DMS 273 treated with DMSO at 0.1 percent for 48 hours (cell line): Measurements from ENCODE around the gene MIER1.

Source experiments
- DNase-seq: peaks from one replicate; lab custom pipeline; 2025; lab: John Stamatoyannopoulos, UW

The MIER1 gene

GRCh38 chr1:66999640-67000400 is 75.0 kb downstream of the MIER1 start:
- DNase-seq: no peak

- DNase-seq: no peak
Observed at GRCh38 chr1:67001682-67002425, 77.1 kb downstream of the MIER1 start.

- DNase-seq: no peak
Observed at GRCh38 chr1:67004176-67004575, 79.4 kb downstream of the MIER1 start.

GRCh38 chr1:67005068-67005467 is 80.3 kb downstream of the MIER1 start:
- no peak for DNase-seq

GRCh38 chr1:67009792-67010191 is 85.0 kb downstream of the MIER1 start:
- DNase-seq: no peak

- DNase-seq: no peak
Observed at GRCh38 chr1:67013573-67013972, 88.8 kb downstream of the MIER1 start.

- no peak for DNase-seq
Observed at GRCh38 chr1:67018574-67018973, 93.8 kb downstream of the MIER1 start.

- DNase-seq: no peak
Observed at GRCh38 chr1:67019121-67019520, 94.3 kb downstream of the MIER1 start.

- no peak for DNase-seq
Observed at GRCh38 chr1:67019600-67020136, 94.9 kb downstream of the MIER1 start.

GRCh38 chr1:67020304-67020703 is 95.5 kb downstream of the MIER1 start:
- DNase-seq: no peak

GRCh38 chr1:67020765-67021164 is 96.0 kb downstream of the MIER1 start:
- no peak for DNase-seq

- DNase-seq: no peak
Observed at GRCh38 chr1:67029472-67029871, 104.7 kb downstream of the MIER1 start.

GRCh38 chr1:67031121-67031858 is 106.5 kb downstream of the MIER1 start:
- no peak for DNase-seq

- no peak for DNase-seq
Observed at GRCh38 chr1:67031859-67032247, 107.1 kb downstream of the MIER1 start.
